GM10847 (cell line): Measurements from ENCODE around the gene CZIB.

Source experiments
- POLR2A ChIP-seq: IDR thresholded peaks from 2 replicates; pipeline ENCODE4 v1.6.1; 2011; ENCODE audit not compliant: insufficient read length; ENCODE audit errors: extremely low read depth

CZIB gene

DNA sequence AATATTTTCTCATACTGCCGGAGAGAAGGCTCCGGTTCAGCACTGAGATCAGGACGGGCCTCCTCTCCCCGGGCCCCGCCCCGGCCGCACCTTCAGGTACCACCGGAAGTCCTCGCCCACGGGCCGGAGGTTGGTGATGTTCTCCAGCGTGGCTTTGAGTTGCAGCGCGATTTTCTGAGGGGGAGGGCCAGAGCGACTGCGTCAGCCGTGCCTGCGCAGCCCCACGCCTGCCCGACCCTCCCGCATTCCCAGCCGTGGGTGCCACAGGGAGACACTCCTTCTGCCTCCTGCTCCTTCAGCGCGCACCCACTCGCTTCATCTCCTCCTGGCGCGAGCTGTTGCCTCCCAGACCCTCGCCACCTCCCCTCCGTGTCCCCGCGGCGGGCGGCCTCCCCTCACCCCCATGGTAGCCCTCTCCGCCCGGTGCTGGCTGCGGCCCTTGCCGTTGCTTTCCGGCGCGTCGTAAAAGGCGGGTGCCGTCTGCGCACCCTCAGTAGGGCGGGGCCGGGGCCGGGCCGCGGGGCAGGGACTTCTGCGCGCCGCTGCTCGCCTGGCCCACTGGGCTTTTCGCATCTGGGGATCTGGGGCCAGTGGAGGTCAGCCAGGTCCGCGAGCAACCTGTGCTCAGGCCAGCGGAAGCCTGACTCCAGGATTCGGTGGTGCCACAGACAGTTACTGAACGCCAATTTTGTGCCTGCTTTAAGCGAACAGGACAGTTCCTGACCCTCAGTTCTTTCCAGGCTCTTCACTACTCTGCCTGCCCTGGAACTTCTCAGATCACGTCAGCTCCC, at the start of gene CZIB:
TSS of gene CZIB (minus strand) at position 464 of the 791 bp plus-strand sequence. CDS start at position 405, 59 bp downstream.
- TF ChIP-seq POLR2A = peak; percentile 96

DNA sequence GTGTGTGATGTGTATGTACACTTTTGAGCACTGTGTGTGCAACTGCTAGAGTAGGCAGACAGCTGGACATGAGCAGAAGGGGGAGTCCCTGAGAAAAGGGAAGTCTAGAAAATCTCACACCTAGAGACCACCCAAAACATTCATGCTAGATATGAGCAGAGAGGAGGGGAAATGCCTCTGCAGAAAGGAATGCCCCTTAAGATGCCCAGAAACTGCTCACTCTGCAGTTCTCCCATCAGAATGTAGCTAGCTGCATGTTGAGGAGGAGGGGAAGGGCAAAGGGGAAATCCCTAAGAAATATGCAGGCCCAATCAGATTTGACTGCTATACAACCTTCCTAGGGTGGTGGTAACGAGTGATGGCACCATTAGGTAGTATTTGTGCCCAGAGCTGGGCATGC, 49.7 kb upstream of the CZIB start:
- TF ChIP-seq POLR2A = no peak

DNA sequence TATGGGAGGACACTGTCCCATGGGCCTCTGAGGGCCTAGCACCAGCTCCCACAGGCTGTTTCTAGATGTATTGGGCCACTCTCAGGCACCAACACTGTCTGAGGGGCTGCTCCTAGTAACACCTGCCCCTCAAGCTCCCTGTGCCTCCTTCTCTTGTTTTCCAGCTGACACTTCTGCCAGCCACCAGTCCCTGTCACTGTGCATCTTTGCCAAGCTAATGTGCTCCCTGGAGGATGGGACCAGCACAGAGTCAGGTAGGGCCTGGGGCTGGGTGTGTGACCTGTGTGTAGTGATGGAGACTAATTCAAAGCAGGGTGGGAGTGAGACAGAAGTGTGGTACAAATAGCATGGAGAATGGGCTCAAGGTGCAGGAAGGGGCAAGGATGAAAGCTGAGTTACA, 47.3 kb upstream of the CZIB start:
- no peak for TF ChIP-seq POLR2A

DNA sequence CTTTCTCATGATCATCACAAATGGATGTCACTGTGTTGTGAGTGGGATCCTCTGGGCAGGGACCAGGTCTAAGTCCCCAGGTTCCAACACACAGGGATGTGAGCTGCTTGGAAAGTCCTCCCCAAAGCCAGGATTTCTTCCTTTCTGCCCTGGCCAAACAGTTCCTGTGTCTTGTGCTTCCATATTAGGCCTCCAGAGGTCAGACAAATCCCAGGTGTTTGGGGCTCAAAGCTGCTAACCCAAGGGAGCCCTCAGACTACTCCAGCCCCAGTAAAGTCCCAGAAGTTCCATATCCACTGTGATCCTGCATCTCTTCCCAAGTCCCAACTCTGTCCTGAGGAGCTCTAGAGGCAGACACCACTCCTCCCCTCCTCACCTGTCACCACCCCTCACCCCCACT, 45.6 kb upstream of the CZIB start:
- TF ChIP-seq POLR2A = no peak

DNA sequence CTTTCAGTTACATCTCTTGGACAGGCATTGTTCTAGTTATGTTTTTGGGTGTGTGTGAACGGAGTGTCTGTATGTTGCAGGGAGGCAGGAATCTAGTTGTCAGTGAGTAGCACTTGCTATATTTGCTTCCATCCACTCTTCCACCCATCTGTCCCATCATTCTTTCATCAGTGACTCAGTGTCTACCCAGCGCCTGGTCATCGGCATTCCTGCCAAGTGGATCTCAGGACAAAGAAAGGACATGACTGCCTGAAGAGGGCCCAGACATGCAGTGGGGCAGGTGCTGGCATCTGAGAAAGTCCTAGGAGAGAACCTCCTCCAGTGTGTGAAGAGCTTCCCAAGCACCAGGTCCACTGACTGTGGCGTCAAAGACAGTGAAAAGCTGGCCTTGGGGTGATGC, 45.1 kb upstream of the CZIB start:
- TF ChIP-seq POLR2A = no peak

DNA sequence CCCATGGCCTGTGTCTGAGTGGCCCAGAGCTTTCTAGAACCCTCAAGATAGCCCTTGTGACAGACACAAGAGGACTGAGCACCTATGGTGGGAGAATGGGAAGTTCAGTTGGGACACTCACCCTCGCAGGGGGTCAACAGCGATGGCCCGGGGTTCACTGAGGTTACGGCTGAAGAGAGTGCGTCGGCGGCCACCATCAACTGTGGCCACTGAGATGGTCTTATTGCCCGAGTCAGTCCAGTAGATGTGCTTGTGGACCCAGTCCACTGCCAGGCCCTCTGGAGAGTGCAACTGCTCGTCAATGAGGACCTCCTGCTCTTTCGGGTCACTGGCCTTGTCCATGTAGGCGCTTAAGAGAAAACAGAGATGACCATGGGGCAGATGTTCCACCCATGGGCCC, 43.6 kb upstream of the CZIB start:
- no peak for TF ChIP-seq POLR2A

DNA sequence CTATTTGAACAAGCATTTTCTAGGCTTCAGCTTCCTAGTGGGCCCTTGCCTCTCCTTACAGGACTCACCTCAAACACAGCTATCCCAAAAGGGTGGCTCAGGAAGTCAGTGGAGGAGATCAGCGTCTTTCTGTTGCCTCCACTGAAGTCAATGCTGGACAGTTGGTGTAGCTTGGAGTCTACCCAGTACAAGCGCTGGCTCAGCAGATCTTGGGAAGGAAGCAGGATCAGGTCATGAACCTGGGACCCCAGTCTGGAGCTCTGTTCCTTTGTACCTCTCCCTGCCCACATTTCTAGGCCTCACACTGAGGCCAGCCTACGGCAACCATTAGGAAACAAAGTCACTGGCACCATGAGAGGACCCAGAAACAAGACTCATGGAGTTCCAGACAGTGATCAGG, 41.6 kb upstream of the CZIB start:
- TF ChIP-seq POLR2A = no peak

DNA sequence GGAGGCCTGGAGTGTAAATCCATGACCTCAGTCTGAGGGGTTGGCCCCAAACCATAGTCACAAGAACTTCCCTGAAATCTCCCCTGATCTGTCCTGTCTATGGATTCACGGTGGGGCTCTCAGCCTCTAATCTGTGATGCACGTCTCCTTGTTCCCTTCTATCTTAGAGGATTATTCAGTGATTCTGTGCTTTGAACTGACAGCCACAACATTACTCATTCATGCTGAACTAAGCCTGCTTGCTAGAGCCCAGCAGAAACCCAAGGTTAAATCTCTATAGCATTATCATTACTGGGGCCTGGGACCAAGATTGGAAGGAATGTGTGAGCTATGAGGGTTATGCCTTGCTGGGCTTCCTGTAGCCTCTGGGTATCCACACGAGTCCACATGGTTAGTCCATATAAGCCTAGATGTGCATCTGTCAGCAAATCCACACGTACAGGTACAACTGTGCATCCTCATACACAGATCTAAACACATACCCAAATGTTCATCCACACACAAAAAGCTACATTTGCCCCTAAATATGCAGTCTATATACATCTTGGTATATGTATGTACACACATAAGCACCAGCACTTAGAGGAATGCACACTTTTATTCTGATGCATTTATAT, 40.3 kb upstream of the CZIB start:
- TF ChIP-seq POLR2A = no peak

DNA sequence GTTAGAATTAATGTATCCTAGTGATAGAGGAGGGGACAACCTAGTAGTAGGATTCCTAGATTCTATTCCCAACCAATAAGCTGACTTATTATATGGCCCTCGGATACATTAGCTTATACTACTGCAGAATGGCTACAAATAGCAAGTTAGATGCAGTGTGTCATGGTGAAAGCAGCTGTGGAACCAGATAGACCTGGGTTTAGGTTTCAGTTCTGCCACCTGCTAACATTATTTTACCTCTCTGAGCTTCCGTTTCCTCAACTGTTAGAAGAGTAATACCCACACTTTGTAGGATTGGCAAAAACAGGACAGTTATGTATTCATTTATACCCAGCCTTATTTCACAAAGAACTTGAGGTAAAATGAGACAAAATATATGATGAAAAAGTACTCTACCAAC, 39.5 kb upstream of the CZIB start:
- TF ChIP-seq POLR2A = no peak

DNA sequence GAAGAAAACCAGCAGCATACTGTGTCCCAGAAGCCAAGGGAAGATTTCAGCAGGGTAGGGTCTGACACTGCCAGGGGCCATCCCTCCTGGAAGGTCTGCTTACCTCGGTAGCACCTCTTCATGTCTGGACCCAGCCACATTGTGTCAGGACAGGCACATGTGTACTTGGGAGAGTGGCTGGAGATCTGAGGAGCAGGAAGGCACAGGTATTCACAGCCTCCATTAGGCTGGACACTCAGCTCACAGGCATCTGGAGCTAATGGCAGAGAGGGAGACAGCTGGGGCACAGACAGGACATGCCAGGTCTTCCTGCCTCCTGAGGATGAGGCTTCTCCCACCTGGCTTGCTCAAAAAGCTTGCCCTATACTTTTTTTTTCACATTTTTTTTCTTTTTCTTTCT, 37.8 kb upstream of the CZIB start:
- no peak for TF ChIP-seq POLR2A

DNA sequence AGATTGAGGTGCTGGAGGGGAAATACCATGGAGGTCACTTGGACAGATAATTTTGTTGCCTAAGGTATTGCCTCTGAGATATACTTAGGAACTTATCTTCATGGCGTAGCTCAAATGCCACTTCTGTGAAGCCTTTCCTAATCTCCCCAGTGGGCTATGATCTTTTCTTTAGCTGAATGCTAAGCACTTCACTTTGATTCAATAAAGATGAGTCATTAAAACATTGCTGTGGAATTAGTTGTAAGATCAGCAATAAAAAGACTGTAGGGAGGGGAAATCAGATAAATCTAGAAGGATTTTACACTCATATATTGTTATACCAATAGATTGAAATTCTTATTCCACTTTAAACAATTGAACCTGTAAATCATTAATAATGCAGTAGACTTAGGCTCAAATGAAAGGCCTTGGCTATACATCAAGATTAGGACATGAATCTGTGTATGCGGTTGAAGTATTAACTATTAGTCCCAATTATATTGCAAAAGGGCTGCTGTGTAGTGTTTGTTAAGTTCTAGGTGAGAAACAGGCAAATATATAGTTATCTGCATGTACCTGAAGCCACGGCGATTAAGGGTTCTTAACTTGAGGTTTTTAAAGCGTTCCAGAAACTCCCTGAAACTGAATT, 37.1 kb upstream of the CZIB start:
- no peak for TF ChIP-seq POLR2A

DNA sequence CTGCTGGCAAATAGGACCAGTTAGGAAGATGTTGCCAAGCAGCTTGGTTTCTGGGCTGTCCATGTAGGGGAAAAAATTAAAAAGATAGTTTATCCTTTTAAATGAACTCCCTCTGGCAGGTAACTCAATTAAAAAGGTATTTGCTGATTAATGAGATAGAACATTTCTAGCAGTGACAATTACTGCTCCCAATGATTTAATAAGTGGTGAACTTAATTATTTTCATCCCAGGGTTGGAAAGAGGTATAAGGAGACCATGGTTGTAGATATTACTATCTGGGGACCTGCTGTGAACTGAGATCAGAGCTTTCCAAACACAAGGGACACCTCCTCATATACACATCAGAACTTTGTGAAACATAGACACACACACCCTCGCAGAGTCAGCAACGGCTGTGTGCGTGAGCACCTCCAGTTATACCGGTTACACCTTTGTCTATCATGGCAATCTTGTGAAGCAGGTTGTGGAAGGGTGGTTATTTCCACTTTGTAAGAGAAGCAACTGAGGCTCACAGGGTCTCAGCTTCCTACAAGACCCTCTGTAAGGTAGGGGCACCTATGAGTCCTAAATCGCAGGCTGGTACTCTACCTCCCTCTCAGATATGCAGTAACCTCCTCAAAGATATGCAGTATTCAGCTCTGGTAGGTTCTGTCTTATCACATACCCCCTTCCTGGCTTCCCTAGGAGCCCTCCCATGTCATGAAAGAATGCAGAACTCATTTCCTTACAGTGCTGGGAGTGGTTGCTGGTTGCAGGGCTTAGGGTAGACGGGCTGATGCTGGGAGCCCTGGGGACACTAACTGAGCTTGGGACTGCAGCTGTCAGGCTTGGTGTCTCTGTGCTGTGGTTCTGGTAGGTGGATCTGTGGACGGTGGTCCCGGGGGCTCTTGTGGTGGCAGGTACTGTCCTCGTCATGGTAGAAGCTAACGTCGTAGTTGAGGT, 36.3 kb upstream of the CZIB start:
- TF ChIP-seq POLR2A = no peak

DNA sequence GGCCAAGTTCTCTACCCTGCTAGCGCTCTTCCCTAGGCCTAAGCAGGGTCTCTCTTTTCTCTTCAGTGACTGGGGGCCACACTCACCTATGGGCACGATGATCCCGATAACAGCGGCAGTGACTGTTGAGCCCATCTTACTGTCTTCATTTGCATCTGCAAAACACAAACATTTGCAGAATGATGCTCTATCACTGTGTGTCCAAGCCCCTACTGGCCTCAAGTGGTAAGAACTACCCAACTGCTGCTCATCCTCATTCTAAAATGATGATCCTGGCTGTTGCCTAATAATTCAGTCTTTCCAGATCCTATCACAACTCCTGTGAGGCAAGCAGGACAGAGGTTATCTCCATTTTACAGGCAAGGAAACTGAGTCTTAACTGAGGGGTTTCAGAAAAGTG, 34.6 kb upstream of the CZIB start:
- TF ChIP-seq POLR2A = no peak

DNA sequence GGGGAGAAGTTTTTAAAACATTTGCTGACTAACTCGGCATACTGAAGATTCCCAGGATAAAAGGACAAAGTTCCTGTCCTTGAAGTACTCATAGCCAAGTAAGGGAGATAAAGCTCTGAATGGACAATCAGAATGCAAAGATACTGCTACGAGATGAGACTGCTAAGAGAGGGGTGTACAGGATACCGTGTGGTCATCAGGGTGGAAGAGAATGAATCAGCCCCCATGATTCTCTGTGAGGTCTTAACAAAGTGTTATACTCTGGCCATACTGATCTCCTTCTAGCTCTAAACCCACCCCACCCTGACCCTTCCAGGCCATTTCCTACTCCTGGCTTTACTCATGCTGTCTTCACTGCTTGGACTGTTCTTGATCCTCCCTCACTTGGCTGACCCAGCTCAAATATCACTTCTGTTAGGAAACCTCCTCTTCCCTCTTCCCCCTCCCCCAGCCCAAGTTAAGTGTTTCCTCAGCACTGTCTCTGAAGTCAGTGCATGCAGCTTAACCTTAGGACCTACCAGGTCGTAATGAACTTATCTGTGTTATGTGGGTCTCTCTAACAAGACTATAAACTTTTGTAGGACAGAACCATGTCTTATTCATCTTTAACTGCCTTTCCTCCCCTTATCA, 33.7 kb upstream of the CZIB start:
- TF ChIP-seq POLR2A = no peak

DNA sequence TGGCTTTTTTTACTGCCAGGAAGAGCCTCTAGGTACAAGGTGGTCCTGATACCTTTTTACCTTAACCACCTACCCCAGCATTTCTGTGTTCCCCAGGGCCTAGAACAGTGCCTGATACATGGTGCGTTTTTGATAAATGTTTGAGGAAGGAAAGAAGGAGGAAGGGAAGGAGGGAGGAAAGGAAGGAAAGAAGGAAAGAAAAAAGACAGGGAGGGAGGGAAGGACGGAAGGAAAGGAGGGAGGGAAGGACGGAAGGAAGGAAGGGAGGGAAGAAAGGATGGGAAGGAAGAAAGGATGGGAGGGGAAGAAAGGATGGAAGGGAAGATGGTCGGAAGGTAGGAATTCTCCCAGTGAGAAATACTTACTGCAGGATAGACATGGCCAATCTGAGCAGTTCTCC, 29.9 kb upstream of the CZIB start:
- no peak for TF ChIP-seq POLR2A
